ENCODE measurements around the gene SYT14.
"Not testable (repeated sequence)": the region's sequence is repeated elsewhere in the genome, so short reads cannot be mapped to it uniquely, and the experiment has no call there.

SYT14 gene

GRCh38 chr1:210031473-210031872, 93.5 kb downstream of the SYT14 start:
- DNase-seq: no peak

DNA sequence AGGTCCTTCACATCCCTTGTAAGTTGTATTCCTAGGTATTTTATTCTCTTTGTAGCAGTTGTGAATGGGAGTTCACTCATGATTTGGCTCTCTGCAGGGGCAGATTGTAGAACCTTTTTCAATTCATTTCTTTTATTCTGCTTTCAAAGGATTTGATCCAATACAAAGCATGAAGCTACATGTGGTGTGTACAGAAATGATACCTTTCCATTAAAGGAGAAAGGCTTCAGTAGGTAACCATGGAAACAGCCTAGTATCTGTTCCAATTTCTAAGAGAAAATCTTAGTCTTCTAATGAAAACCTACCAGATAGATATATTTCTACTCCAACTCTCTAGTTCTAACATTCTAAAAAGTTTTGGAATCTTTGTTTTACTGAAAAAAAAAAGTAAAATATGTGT, 105.0 kb downstream of the SYT14 start:
- no peak for DNase-seq

DNA sequence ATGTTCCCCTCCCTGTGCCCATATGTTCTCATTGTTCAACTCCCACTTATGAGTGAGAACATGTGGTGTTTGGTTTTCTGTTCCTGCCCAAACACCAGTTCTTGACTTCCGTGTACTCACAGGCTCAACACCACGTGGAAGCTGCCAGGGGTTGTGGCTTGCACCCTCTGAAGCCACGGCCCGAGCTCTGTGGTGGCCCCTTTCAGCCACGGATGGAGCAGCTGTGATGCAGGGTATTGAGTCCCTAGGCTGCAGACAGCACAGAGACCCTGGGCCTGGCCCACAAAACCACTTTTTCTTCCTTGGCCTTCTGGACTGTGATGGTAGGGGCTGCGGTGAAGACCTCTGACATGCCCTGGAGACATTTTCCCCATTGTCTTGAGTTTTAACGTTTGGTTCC, 111.6 kb downstream of the SYT14 start:
- no peak for DNase-seq

- DNase-seq: not testable (repeated sequence)
Measured at GRCh38 chr1:210050491-210050890, 112.5 kb downstream of the SYT14 start.

- DNase-seq: no peak
Measured at GRCh38 chr1:210053126-210053525, 115.1 kb downstream of the SYT14 start.

DNA sequence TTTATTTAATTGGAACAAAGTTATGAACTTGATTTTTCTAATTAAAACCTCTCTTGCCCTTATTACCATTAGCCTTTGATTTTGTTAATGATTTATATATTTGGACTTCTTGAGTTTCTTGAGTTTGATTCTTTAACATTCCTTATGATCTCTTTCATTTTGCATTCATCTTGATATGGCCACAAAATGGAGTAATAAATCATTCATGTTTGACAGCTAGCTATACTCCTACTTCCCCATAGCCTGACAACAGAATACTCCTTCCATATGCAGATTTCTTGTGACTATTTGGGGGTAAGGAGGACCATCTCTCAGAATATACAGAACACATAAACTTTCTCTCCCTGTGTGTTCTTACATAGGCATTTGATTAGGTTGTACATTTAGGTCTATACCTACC, 119.6 kb downstream of the SYT14 start:
- no peak for DNase-seq

DNA sequence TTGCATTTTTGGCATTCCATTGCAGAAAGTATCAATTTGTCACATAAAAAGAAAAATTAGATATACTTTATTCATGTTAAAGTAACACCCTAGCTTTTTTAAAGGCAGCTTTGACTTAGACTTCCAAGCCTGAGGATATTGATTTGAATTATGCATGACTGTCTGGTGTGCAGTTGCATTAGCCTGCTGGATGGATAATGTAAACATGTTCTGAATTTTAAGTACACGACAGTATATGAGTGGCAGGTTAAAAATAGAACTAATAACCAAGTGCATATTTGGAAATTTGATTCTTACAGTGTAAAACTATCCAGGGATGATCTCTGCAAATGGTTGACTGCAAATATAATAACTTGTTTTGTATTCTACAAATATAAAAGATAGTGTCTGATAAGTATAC, 124.0 kb downstream of the SYT14 start:
- no peak for DNase-seq

DNA sequence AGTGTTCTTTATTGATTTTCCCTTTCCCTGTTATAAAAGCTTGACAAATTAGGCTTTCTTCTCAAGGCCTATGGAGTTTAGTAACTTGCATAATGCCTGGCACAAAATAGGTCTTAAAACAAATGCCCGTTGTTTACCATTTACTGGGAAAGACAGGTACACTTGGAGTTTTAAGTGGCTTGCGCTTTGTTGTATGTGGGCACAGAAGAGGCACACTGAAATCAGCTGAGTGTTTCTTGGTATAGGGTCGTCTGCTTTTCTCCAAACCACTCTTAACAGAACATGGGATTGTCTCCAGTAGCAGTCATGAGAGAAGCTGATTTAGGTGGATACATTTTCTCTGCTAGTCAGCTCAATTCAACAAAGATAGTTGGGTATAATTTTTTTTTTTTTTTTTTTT, 132.5 kb downstream of the SYT14 start:
- no peak for DNase-seq

DNA sequence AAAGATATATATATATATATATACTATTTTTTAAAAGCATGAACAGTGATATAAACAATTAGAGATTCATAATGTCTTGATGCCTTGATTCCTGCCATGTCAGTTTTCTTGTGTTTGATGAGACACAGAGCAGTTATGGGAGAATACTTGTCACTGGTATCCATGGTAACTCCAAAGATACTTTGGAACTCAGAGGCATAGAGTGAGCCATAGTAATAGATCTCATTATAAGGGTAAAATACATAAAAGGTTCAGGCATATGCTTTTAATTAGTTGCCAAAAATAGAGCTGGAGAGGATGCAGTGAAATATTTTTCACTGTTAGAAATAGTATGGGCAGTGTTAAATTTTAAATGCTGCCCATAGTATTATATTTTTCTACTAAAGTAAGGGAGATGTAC, 134.1 kb downstream of the SYT14 start:
- no peak for DNase-seq

DNA sequence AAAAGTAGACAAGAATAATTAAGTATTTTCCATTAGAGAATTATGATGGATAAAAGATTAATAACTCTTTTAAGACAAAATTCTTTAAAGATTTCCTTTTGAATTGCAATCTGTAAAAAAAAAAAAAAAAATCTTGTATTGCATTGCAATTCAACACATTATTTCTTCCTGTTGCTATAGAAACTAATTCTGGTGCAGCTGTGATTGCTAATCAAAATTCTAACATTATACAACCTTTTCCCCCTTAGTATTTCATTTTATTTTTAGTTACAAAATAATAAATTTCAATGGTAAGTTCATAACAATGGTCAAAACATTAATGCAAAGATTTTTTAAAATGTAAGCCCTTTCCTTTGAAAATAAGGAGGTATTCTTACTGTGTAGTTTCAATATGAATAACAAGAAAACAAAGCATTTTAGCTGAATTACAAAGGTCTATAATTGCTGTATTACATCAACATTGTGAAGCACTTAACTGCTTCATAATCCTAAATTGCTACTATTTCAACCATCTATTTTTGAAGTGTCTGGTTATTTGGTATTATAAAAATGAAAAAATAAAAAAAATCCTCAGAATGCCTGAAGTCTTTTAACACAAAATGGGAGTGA, 135.0 kb downstream of the SYT14 start:
- no peak for DNase-seq

DNA sequence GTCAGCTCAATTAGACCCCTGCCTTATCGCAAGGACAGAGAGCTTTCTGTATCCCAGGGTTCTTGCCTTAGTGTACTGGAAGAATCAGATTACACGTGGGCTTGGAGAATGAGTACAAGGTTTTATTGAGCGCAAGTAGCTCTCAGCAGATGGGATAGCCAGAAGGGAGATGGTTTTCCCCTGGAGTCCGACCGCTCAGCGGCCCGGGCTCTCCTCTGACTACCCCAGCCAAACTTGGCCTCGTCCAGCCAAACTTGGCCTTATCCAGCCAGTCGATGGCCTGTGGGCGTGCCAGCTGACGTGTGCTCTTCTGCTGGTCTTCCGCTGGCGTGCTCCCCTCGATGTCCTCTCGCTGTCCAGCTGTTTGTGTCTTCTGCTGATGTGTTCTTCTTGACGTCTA, 136.9 kb downstream of the SYT14 start:
- DNase-seq: no peak

GRCh38 chr1:210076620-210077019, 138.6 kb downstream of the SYT14 start:
- DNase-seq: no peak

DNA sequence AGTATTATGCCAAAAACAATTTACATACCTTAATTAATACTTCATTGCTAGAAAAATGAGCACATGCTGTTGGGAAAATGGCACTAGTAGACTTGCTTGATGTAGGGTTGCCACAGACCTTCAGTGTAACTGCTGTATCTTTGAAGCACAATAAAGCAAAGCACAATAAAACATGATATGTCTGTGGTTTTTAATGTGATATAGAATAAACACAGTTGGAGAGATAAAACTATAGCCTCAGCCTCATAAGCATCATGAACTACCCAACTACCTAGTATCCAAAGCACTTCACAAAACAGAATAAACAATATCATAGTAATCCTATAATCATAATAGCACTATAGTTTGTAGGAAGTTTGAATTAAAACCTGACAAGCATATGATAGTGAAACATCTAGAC, 143.5 kb downstream of the SYT14 start:
- DNase-seq: no peak

GRCh38 chr1:210085359-210085758, 147.3 kb downstream of the SYT14 start:
- DNase-seq: no peak

GRCh38 chr1:210087058-210087457, 149.0 kb downstream of the SYT14 start:
- DNase-seq: no peak

DNA sequence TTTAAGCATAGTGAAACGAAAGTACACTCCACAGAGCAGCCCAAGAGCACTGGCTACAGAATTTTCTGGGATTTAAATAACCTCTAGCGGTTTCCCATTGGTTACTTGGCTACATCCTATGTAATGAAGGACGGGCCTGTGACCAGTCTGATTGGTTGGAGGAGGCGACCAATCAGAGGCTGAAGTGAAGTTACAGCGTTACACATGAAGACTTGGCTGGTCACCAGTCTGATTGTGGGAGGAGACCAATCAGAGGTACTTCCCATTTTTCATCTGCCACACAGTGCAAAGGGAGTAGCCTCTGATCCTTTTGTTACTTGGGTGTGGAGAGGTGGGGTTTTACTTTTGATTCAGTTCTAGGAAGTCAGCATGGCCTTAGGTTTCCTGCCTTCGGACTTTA, 151.8 kb downstream of the SYT14 start:
- no peak for DNase-seq

DNA sequence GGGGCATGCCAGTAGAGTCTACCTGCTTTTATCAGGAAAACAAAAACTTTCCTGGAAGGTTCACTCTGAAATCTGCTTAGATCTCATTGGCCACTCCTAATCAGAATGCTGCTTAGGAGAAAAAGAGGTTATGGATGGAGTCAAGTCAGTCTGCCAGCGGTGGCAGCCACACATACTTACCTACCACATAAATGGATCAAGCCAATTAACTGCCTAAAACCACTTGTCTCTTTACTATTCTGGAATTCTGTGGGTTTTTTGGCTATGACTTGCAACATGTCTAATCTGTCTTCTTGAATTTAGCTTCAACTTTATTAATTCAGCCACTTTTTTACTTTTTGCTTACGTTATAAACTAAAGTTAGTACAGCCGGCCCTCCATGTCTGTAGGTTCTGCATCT, 154.3 kb downstream of the SYT14 start:
- DNase-seq: no peak

- no peak for DNase-seq
Measured at GRCh38 chr1:210093461-210093860, 155.4 kb downstream of the SYT14 start.

GRCh38 chr1:210098356-210098755, 160.3 kb downstream of the SYT14 start:
- no peak for DNase-seq

GRCh38 chr1:210099921-210100320, 161.9 kb downstream of the SYT14 start:
- DNase-seq: no peak

DNA sequence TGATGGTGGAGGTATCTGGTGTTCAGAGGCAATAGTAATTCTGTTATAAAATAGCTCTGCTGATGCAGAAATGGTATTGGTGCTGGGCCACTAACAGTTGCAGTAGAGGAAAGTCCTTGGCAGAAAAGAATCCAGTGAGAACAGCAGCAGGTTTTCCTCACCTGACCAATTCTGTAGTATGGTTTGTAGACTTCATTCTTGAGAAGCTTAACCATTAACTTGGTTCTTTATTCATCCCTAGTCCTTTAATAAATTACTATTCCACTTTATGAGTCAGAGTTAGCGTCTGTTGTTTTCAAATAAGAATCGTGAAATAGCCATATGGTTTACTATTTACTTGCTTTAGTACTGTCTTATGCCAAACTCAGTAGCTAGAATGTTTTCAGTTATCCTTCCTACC, 166.1 kb downstream of the SYT14 start:
- DNase-seq: no peak

DNA sequence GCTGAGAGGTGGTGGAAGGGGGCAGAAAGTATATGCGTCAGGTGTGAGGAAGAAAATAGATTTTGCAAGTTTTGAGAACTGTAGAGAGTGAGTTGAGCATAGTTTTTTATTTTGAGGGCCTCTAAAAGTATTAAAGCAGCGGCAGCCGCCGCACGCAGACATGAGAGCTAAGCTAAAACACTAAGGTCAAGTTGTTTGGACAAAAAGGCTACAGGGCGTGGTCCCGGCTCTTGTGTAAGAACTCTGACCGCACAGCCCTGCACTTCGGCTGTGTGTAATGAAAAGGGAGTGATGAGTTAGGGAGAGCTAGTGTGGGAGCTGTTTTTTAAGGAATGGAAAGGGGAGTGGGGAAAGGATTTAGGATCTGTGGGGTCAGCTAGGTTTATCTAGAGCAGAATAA, 174.9 kb downstream of the SYT14 start:
- DNase-seq: not testable (repeated sequence)

DNA sequence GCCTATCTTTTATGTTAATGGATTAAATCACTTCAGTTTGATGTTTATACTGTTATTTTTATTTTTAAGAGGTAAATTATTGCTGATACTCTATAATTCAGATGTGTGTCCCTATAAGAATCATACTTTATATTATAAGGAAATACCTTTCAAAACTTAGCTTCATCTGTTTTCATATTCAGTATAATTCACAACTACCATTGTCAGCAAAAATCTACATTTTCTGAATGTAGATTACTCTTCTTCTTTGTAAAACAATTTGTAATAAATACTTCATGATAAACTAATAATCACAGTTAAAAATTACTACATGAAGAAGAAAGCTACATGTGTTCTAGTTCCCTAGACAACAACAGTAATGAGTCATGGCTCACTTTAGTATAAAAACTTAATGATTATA, 179.2 kb downstream of the SYT14 start:
- no peak for DNase-seq

- no peak for DNase-seq
Measured at GRCh38 chr1:210117681-210118170, 179.7 kb downstream of the SYT14 start.

- DNase-seq: no peak
Measured at GRCh38 chr1:210123383-210123782, 185.4 kb downstream of the SYT14 start.
